GM19438 (cell line): ENCODE results near the gene APBA3.

Experiments
- ATAC-seq: cut with Tn5 transposase; IDR thresholded peaks from one replicate; pipeline ENCODE4 v1.9.1; 2021; ENCODE audit warnings: low read depth; ENCODE audit not compliant: unreplicated experiment

Gene APBA3

GRCh38 chr19:3788996-3789778 lies 27.7 kb upstream of the APBA3 start:
- ATAC-seq = no peak

GRCh38 chr19:3785938-3786824 lies 24.7 kb upstream of the APBA3 start, which contains the start of gene MATK:
Gene MATK, minus strand, starts transcription at chr19:3786381. Its CDS starts 1,246 bp downstream, at chr19:3785135.
- no peak for ATAC-seq

- no peak for ATAC-seq
Measured at GRCh38 chr19:3785451-3785937, 24.0 kb upstream of the APBA3 start.

GRCh38 chr19:3784607-3785450 lies 23.3 kb upstream of the APBA3 start:
- no peak for ATAC-seq

- ATAC-seq = no peak
Measured at GRCh38 chr19:3783660-3784584, 22.4 kb upstream of the APBA3 start.

GRCh38 chr19:3782903-3783302 lies 21.4 kb upstream of the APBA3 start:
- ATAC-seq = no peak

GRCh38 chr19:3782330-3782729 lies 20.8 kb upstream of the APBA3 start:
- no peak for ATAC-seq

GRCh38 chr19:3781603-3782002 lies 20.1 kb upstream of the APBA3 start:
- no peak for ATAC-seq

GRCh38 chr19:3780786-3781304 lies 19.4 kb upstream of the APBA3 start:
- no peak for ATAC-seq

- ATAC-seq = no peak
Measured at GRCh38 chr19:3778899-3779723, 17.6 kb upstream of the APBA3 start.

GRCh38 chr19:3778104-3778867 lies 16.8 kb upstream of the APBA3 start:
- no peak for ATAC-seq

- no peak for ATAC-seq
Measured at GRCh38 chr19:3776479-3777040, 15.1 kb upstream of the APBA3 start.

GRCh38 chr19:3775831-3776230 lies 14.3 kb upstream of the APBA3 start:
- ATAC-seq = no peak

GRCh38 chr19:3775374-3775711 lies 13.9 kb upstream of the APBA3 start:
- no peak for ATAC-seq

GRCh38 chr19:3774621-3775373 lies 13.3 kb upstream of the APBA3 start:
- no peak for ATAC-seq

- ATAC-seq = no peak
Measured at GRCh38 chr19:3773814-3774515, 12.5 kb upstream of the APBA3 start.
